ENCODE results near the gene RXRA.

Gene RXRA

GRCh38 chr9:134400283-134400682 is 74.0 kb downstream of the RXRA start:
- TF ChIP-seq CTCF (IDR thresholded peaks at IDR 0.05) (no peak), ZFX (IDR thresholded peaks at IDR 0.05; ENCODE audit: borderline replicate concordance) (no peak)
- no peak overlapping the region for H3K27ac ChIP-seq

DNA sequence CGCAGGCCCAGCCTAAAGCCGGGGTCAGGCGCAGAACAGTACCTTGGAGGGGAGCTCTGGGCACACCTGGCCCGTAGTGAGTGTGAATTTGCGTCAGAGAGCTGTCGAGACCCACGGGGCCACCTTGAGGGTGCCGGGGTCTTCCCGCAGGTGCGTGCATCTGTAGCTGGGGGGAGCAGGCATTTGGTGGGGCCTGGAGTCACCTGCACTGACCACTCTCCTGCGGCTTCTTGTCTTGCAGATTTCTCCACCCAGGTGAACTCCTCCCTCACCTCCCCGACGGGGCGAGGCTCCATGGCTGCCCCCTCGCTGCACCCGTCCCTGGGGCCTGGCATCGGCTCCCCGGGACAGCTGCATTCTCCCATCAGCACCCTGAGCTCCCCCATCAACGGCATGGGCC is 75.1 kb downstream of the RXRA start:
- H3K27ac ChIP-seq = no peak overlapping the region
- TF ChIP-seq ZFX (IDR thresholded peaks at IDR 0.05; ENCODE audit: borderline replicate concordance) (no peak), CTCF (IDR thresholded peaks at IDR 0.05) (no peak)

DNA sequence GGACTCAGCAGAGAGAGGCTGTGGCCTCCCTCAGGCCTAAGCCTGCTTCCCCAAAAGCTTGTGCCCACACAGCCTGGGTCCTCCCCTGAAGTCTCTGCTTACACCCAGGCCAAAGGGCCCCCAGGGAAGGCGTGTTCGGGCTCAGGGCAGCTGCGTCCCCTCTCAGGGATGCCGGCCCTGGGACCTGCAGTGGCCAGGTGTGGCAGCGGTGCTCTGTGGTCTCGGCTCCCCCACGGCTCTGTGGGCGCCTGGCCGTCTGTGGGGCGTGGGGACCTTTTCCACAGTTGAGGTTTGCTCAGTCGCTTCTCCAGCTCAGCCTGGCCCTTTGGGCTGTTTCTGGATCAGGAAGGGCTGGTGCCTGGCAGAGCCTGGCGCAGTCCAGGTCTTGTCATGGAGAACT is 75.9 kb downstream of the RXRA start:
- H3K27ac ChIP-seq = no peak overlapping the region
- TF ChIP-seq CTCF (IDR thresholded peaks at IDR 0.05) (no peak), ZFX (IDR thresholded peaks at IDR 0.05; ENCODE audit: borderline replicate concordance) (no peak)

GRCh38 chr9:134403292-134403681 is 77.0 kb downstream of the RXRA start:
- TF ChIP-seq CTCF (IDR thresholded peaks at IDR 0.05) = no peak
- TF ChIP-seq ZFX (IDR thresholded peaks at IDR 0.05; ENCODE audit: borderline replicate concordance) = no peak
- no peak overlapping the region for H3K27ac ChIP-seq

- H3K27ac ChIP-seq = no peak overlapping the region
- TF ChIP-seq ZFX (IDR thresholded peaks at IDR 0.05; ENCODE audit: borderline replicate concordance) = no peak
Measured at GRCh38 chr9:134403682-134404301, 77.5 kb downstream of the RXRA start.

DNA sequence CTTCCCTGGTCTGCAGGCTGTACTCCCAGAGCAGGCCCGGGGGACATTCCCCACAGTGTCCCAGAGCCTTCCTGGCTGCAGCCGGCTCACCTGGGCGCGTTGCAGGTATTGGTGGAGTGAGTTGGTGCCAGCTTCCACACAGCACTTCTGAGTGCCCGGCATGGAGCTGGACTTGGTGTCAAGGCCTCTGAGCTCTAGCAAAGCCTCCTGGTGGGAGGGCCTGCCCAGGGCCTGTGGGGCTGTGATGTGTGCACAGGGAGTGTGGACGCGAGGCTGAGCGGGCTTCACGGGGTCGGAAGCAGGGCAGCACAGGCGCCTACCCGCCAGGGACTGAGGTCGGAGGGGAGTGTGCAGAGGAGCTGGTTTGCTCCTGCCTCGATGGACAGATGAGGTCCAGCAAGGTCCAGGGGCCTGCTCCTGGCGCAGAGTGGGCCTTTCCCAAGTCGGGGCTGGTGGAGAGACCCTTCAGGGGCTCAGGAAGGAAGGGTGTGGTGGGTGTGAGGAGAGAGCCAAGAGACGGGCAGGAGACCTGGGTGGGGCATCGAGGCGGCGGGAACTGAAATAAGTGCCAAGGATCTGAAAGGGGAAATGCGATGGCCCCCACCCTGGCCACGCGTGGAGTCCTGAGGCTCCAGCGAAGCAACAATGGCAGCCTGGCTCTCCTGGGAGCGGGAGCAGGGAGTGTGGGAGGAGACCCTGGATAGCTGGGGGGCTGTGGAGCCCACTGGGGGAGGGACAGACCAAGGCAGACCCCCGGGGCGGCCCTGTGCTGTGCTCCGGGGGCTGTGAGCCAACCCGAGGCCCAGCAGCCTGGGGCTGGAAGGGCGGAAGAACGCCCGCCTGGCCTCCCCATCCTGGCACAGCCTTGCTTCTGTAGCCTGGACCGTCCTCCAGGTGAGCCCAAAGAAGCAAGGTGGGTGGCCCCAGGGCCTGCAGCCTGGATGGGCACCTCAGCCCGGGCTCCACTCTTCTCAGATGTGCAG is 78.4 kb downstream of the RXRA start:
- no peak overlapping the region for H3K27ac ChIP-seq
- no peak for TF ChIP-seq ZFX (IDR thresholded peaks at IDR 0.05; ENCODE audit: borderline replicate concordance)
- TF ChIP-seq CTCF (IDR thresholded peaks at IDR 0.05) = no peak

DNA sequence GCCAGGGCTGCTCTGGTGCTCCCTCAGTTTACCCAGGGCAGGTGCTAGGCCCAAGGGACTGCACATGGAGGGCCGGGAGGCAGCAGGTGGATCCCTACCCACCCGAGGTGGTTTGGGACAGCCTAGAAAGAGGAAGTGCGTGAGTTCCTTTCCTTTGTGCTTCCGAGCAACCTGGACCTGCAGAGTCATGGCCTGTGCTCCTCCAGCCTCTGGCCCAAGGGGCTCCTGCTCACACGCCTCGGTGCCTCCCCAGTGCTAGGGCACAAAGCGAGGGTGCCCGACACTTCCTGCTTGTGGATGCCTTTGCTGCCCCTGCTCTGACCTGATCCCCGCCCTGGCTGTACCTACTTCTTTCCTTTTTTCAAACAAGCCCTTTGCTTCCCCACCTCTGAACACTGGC is 79.3 kb downstream of the RXRA start:
- no peak overlapping the region for H3K27ac ChIP-seq
- no peak for TF ChIP-seq ZFX (IDR thresholded peaks at IDR 0.05; ENCODE audit: borderline replicate concordance)
- no peak for TF ChIP-seq CTCF (IDR thresholded peaks at IDR 0.05)

Data from 22Rv1 (cell line).